Measurements from ENCODE around the gene CTTN. TPM values are rescaled to one million over a fixed set of nuclear protein-coding genes. Genes with fewer than 3 reads are reported as not detected.
A peak's percentile ranks its signal among the peaks of the same experiment; 100 is the strongest.

The CTTN gene
- total RNA-seq, 1 experiment from 2014 or later: 533 TPM

- Histone ChIP-seq H3F3A (ENCODE audit: insufficient read depth, low read depth) (peaks cover 9% of the 10 kb centered on the region; the same call in 1 of the 2 replicates), H3K4me2 (no peak overlapping the region), H3K4me1 (replicated peaks; ENCODE audit: insufficient read depth) (no peaks in the 10 kb centered on the region), H3K9me2 (ENCODE audit: insufficient read depth) (no peaks in the 10 kb centered on the region), H3K9me3 (ENCODE audit: insufficient read depth, low read depth) (no peaks in the 10 kb centered on the region), H3K36me3 (ENCODE audit: low read depth) (peaks cover 25% of the 10 kb centered on the region), H3K27me3 (ENCODE audit: insufficient read depth, low read depth) (no peaks in the 10 kb centered on the region), H3K79me2 (ENCODE audit: low read depth) (no peaks in the 10 kb centered on the region), H3K4me3 (no peak overlapping the region), H4K20me1 (ENCODE audit: insufficient read depth) (peaks cover 56% of the 10 kb centered on the region), H3K27ac (no peak overlapping the region), H2AFZ (no peak overlapping the region)
- DNase-seq: no peak
- BruUV-seq (replicated peaks): no TSS peak
- POLR2A ChIA-PET (ENCODE audit: unreplicated experiment): no interaction called here
- intact Hi-C loops (cut with micrococcal nuclease; ENCODE audit: unreplicated experiment): no loop called here
- CTCF ChIA-PET: no interaction called here
- TF ChIP-seq CTCF (conservative IDR thresholded peaks at IDR 0.05): no peak
- TF ChIP-seq EZH2 (IDR thresholded peaks at IDR 0.05; ENCODE audit: low read depth): no peak
These were observed 36.5 kb downstream of the CTTN start for GRCh38 chr11:70434813-70435278.

DNA sequence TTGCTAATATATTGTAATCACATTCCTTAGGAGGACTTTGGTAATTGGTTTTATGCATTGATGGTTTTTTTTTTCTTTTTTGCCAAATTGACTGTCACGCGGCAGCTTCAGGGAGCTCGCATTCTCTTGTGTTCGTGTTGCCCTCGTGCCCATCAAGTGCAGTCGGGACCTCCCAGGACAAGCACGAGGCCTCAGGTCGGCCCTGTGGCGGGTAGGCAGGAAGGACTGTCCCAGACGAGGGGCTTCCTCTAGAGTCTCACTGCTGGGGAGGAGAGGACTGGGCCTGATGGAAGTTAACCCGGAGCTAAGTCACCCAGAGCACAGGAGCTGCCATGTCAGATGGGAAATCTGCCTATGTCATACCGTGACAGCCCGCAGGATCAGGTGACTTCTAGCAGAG is 37.0 kb downstream of the CTTN start:
- CTCF ChIA-PET: no interaction called here
- TF ChIP-seq EZH2 (IDR thresholded peaks at IDR 0.05; ENCODE audit: low read depth) (no peak), CTCF (conservative IDR thresholded peaks at IDR 0.05) (no peak)
- H2AFZ ChIP-seq: no peak overlapping the region
- TSS peak; percentile 40 for BruUV-seq (replicated peaks)
- intact Hi-C loops (cut with micrococcal nuclease; ENCODE audit: unreplicated experiment): no loop called here
- no peak overlapping the region for H3K4me2 ChIP-seq
- no peaks in the 10 kb centered on the region for H3K4me1 ChIP-seq (replicated peaks; ENCODE audit: insufficient read depth)
- no peak overlapping the region for H3K4me3 ChIP-seq
- no peaks in the 10 kb centered on the region for H3K9me2 ChIP-seq (ENCODE audit: insufficient read depth)
- peaks cover 25% of the 10 kb centered on the region for H3K36me3 ChIP-seq (ENCODE audit: low read depth)
- POLR2A ChIA-PET (ENCODE audit: unreplicated experiment): no interaction called here
- H3F3A ChIP-seq (ENCODE audit: insufficient read depth, low read depth): peaks cover 9% of the 10 kb centered on the region; the same call in 1 of the 2 replicates
- H3K9me3 ChIP-seq (ENCODE audit: insufficient read depth, low read depth): no peaks in the 10 kb centered on the region
- no peaks in the 10 kb centered on the region for H3K79me2 ChIP-seq (ENCODE audit: low read depth)
- peaks cover 51% of the 10 kb centered on the region for H4K20me1 ChIP-seq (ENCODE audit: insufficient read depth)
- DNase-seq: no peak
- no peaks in the 10 kb centered on the region for H3K27me3 ChIP-seq (ENCODE audit: insufficient read depth, low read depth)
- no peak overlapping the region for H3K27ac ChIP-seq

DNA sequence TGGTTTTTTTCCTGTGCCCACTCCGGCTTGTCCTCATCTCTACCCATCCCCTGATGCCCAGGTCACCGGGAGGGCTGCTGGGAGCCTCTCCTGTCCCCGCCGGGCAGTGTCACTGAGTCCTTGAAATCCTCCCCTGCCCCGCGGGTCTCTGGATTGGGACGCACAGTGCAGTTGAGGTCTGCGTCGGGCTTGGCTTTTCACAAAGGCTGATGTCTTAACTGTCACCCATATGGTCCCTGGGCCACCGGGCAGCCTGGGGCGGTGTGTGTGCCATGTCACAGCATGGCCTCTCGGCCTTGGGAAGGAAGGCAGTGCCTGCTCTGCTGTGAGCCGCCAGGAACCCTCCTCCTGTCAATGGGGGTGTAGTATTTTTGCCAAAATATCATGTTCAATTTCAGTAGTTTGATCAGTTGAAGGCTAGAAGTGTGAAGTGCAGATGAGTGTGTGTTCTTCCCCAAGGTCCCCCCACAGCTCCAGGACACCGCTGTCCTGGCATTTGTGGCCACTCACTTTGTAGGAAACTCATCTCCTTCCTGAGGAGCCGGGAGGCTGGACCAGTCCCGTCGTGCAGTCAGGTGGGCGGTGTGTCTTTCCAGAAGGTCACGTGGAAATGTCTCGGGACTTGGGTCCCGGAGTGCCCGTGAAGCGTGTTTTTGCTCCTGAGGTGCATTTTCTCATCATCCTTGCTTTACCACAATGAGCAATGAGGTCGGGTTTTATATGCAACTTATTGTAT is 37.6 kb downstream of the CTTN start:
- H3K4me2 ChIP-seq: no peak overlapping the region
- no peaks in the 10 kb centered on the region for H3K9me2 ChIP-seq (ENCODE audit: insufficient read depth)
- TF ChIP-seq CTCF (conservative IDR thresholded peaks at IDR 0.05) (no peak), EZH2 (IDR thresholded peaks at IDR 0.05; ENCODE audit: low read depth) (no peak)
- peaks cover 45% of the 10 kb centered on the region for H4K20me1 ChIP-seq (ENCODE audit: insufficient read depth)
- intact Hi-C loops (cut with micrococcal nuclease; ENCODE audit: unreplicated experiment): no loop called here
- DNase-seq: no peak
- BruUV-seq (replicated peaks): no TSS peak
- H3K27ac ChIP-seq: no peak overlapping the region
- H3F3A ChIP-seq (ENCODE audit: insufficient read depth, low read depth): peaks cover 9% of the 10 kb centered on the region; the same call in 1 of the 2 replicates
- H3K79me2 ChIP-seq (ENCODE audit: low read depth): no peaks in the 10 kb centered on the region
- no peaks in the 10 kb centered on the region for H3K27me3 ChIP-seq (ENCODE audit: insufficient read depth, low read depth)
- H3K36me3 ChIP-seq (ENCODE audit: low read depth): peaks cover 25% of the 10 kb centered on the region
- no peak overlapping the region for H2AFZ ChIP-seq
- H3K4me1 ChIP-seq (replicated peaks; ENCODE audit: insufficient read depth): no peaks in the 10 kb centered on the region
- ChIA-PET POLR2A (ENCODE audit: unreplicated experiment) (no interaction called here), CTCF (no interaction called here)
- H3K4me3 ChIP-seq: no peak overlapping the region
- H3K9me3 ChIP-seq (ENCODE audit: insufficient read depth, low read depth): no peaks in the 10 kb centered on the region

Measured in PC-9 (cell line).